GM12891 (cell line): ENCODE data around the gene TBCA.

ENCODE experiments used
- POLR2A ChIP-seq: IDR thresholded peaks from 2 replicates; pipeline ENCODE4 v1.6.1; 2011; ENCODE audit warnings: low read depth, low read length, control low read depth
- POLR2AphosphoS5 ChIP-seq: IDR thresholded peaks from 2 replicates; pipeline ENCODE4 v1.6.1; 2011; ENCODE audit warnings: low read depth, low read length, control low read depth
- SPI1 ChIP-seq: IDR thresholded peaks from 2 replicates; pipeline ENCODE4 v1.6.1; 2011; ENCODE audit warnings: low read depth, low read length, control low read depth
- TAF1 ChIP-seq: IDR thresholded peaks from 2 replicates; pipeline ENCODE4 v1.6.1; 2011; ENCODE audit warnings: low read depth, low read length, control low read depth

GRCh38 chr5:77781076-77781475 lies 4.9 kb upstream of the TBCA start:
- TF ChIP-seq POLR2A (no peak), TAF1 (no peak), POLR2AphosphoS5 (no peak), SPI1 (no peak)
